GM23338 (cell line): ENCODE measurements around the gene FCRL5.

Experiments
- CREB1 ChIP-seq: fragments of 250-450 bp; sonication (Bioruptor Pico); IDR thresholded peaks from 2 replicates; pipeline ENCODE4 v1.5.0; 2020; ENCODE audit warnings: low read depth, mild to moderate bottlenecking, moderate library complexity
- EZH2phosphoT487 ChIP-seq: fragments of 200-600 bp; sonication (generic); IDR thresholded peaks from one replicate; pipeline ENCODE4 v1.8.1; 2018; ENCODE audit warnings: antibody characterized with exemption; ENCODE audit not compliant: unreplicated experiment
- TF ChIP-seq, protein P1 (sequence below), 2 experiments: fragments of 200-600 bp in 1 of 2; sonication (generic) in 1 of 2; conservative IDR thresholded peaks; 2 replicates each; pipeline versions ENCODE4 v1.5.1 to v1.6.1; 2016 to 2017; ENCODE audit warnings: antibody characterized with exemption in 2 of 2, low read depth in 2 of 2, mild to moderate bottlenecking in 2 of 2, moderate library complexity in 1 of 2
- TF ChIP-seq, protein P2 (sequence below): IDR thresholded peaks from one replicate; pipeline ENCODE4 v1.6.1; 2018; ENCODE audit warnings: antibody characterized with exemption; ENCODE audit not compliant: unreplicated experiment

DNA sequence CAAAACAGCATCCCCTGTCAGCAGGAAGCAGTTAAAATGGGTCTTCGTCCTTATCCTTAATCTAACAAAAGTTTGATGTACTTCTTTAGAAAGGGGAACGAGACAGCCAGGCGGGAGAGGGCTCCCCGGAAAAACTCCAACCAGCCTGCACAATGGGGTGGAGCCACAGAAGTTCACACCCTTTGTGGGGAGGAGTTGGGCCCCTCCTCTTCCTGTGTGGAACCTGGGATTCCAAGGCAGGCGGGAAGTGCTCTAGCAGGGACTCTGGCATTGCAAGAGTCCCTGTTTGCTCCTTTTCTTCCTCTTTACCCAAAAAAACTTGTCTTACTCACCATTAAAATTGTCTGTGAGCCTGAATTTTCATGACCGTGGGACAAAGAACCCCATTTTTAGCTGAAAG, 47.7 kb downstream of the FCRL5 start:
- TF ChIP-seq CREB1 (CRISPR knock-in tag) (no peak), EZH2phosphoT487 (no peak)
- TF ChIP-seq, protein P1, sequence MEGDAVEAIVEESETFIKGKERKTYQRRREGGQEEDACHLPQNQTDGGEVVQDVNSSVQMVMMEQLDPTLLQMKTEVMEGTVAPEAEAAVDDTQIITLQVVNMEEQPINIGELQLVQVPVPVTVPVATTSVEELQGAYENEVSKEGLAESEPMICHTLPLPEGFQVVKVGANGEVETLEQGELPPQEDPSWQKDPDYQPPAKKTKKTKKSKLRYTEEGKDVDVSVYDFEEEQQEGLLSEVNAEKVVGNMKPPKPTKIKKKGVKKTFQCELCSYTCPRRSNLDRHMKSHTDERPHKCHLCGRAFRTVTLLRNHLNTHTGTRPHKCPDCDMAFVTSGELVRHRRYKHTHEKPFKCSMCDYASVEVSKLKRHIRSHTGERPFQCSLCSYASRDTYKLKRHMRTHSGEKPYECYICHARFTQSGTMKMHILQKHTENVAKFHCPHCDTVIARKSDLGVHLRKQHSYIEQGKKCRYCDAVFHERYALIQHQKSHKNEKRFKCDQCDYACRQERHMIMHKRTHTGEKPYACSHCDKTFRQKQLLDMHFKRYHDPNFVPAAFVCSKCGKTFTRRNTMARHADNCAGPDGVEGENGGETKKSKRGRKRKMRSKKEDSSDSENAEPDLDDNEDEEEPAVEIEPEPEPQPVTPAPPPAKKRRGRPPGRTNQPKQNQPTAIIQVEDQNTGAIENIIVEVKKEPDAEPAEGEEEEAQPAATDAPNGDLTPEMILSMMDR (conservative IDR thresholded peaks at IDR 0.05; ENCODE audit: low read depth in 2 of 2) = no peak
- TF ChIP-seq, protein P2, sequence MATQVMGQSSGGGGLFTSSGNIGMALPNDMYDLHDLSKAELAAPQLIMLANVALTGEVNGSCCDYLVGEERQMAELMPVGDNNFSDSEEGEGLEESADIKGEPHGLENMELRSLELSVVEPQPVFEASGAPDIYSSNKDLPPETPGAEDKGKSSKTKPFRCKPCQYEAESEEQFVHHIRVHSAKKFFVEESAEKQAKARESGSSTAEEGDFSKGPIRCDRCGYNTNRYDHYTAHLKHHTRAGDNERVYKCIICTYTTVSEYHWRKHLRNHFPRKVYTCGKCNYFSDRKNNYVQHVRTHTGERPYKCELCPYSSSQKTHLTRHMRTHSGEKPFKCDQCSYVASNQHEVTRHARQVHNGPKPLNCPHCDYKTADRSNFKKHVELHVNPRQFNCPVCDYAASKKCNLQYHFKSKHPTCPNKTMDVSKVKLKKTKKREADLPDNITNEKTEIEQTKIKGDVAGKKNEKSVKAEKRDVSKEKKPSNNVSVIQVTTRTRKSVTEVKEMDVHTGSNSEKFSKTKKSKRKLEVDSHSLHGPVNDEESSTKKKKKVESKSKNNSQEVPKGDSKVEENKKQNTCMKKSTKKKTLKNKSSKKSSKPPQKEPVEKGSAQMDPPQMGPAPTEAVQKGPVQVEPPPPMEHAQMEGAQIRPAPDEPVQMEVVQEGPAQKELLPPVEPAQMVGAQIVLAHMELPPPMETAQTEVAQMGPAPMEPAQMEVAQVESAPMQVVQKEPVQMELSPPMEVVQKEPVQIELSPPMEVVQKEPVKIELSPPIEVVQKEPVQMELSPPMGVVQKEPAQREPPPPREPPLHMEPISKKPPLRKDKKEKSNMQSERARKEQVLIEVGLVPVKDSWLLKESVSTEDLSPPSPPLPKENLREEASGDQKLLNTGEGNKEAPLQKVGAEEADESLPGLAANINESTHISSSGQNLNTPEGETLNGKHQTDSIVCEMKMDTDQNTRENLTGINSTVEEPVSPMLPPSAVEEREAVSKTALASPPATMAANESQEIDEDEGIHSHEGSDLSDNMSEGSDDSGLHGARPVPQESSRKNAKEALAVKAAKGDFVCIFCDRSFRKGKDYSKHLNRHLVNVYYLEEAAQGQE = no peak
